Ramos (cell line): ENCODE data around the gene COX4I1.

ENCODE experiments used
- in situ Hi-C: fragments of 300-500 bp; cut with MboI; formaldehyde crosslinking; loops from one replicate; pipeline ENCODE4 v1.14.3; 2022; ENCODE audit warnings: low sequenced_read_pairs; ENCODE audit not compliant: unreplicated experiment

Gene COX4I1

GRCh38 chr16:85799497-85800320, at the start of gene COX4I1, which contains the start of gene EMC8:
Gene COX4I1 (plus strand): TSS chr16:85799695. CDS start chr16:85801206, 1,511 bp downstream.
Gene EMC8 (minus strand): TSS chr16:85799544. CDS start chr16:85799295, 249 bp downstream.
- in situ Hi-C loops: loop anchor here (25.0 kb wide), 1 partner anchor 538 kb away; no protein-coding TSS in a partner anchor

GRCh38 chr16:85749771-85750145, 49.7 kb upstream of the COX4I1 start:
- in situ Hi-C loops: no loop called here

DNA sequence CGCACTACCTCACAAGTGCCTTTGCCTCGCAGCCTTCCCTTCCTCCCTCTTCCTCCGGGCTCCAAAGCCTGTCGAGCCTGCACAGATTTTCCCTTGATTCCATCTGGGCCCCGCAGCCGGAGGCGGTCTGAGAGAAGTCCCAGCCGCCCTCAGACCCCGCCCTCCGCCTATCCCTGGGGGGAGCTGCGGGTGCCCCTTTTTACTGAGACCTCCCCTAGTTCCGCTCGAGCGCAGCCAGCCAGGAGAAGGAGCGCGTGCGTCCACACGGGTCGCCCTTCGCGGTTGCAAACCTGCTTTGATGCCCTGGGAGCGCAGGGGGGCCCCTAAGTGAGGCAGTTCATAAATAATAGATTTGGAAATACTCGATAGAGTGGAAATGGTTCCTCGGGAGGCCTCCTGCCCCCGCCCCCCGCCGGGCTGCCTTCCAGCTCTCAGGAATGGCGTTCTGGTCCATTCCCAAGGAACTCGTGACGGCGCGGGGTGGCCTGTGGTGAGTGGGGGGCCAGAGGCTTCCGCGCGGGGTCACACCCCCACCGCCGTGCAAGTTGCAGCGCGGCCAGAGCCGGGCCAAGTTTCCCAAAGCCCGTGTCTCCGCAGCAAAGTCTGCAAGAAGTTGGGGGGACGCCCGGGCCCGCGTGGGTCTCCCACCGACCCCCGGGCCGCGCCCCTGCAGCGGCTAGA, 49.2 kb upstream of the COX4I1 start:
- in situ Hi-C loops: no loop called here

DNA sequence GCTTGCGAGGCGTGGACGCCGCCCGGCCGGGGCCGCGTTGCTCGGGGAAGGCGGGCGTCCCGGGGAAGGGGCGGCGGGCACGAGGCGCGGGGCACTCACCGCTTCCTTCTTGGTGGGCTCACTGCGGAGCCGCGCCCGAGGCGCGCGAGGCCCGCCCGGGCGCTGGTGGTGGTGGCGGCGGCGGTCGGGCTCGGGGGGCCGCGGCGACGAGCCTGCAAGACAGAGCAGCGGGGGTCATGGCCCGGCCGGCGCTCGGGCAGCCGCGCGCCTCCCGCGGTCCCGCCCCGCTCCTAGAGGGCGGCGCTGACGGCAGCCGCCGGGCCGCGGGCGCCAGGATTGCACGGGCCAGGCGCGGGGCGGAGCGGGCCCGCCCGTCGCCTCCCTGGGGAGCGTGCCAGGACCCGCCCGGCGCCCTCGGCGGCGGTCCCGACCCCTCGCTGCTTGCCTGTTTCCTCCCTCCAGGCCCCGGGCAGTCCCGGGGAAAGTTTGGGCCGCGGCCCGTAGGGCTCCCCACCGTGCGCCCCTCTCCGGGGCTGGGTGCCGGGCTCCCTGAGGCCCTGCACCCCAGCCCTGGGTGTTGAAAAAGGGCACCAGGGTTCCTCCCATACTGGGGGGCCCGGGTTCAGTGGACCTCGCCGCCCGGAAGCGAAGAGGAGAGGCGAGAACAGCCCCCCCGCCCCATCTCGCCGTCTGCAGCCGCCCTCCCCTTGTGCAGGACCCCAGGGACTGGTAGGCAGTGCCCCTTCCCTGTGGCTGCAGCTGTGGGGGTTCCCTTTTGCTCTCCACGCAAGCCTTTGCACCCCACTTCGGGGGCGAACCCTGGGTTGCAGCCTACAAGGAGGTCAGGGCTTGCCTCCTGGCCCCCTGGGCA, 48.4 kb upstream of the COX4I1 start, which contains the start of gene C16orf74:
C16orf74 (minus strand) TSS at position 270 of the 871 bp plus-strand sequence. CDS start 15,879 bp downstream, outside the sequence.
- in situ Hi-C loops: no loop called here

- in situ Hi-C loops: no loop called here
Measured at GRCh38 chr16:85751698-85752501, 47.6 kb upstream of the COX4I1 start.

DNA sequence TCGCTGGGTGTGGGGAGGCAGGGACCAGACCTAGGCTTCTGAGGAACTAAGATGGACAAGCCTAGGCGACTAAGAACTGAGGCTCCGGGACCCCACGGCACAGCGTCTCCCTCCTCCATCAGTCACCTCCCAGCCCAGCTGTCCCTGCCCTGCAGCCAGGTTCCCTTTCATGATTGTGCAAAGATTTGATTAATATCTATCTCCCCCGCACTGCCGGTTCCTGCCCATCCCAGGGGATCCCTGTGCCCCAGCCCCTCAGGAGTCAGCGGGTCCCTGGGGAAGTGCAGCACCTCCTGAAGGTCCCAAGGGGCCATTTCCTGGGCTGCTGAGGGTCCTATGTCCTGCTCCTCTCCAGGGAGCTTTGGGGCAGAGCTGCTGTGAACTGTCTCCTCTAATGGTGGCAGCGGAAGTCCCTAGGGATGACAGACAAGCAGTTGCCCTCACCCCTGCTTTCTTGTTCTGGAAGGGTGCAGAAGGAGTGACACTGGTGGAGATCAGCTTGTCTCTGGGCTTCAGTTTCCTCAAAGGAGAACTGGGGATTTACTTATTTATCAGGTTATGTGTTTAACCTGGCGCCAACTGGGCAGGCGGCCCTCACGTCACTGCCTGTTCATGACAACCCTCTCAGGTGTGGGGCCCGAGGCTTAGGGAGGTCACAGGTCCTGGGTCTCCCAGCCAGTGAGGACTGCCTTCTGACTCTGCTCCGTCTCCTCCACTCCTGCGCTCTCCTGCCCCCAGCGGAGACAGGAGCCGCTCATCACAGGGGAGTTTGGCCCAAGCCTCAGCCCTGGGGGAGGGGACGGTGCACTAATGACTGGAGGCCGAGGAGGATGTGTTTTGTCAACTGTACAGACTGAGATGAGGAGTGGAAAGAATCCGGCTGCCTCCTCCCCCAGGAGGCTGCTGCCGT, 46.7 kb upstream of the COX4I1 start:
- in situ Hi-C loops: no loop called here

DNA sequence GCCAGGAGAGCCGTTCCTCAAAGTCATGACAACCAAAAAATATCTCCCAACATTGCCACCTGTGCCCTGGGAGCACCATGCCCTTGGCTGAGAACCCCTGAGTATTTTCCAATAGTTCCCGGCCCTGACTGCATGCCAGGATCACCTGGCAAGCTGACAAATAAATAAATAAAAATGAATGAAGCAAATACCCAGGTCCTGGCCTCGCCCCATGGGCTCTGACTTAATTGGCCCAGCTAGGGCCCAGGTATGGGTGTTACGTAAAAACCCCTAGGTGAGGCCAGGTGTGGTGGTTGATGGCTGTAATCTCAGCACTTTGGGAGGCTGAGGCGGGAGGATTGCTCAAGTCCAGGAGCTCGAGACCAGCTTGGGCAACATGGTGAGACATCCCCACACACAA, 45.9 kb upstream of the COX4I1 start:
- in situ Hi-C loops: no loop called here

GRCh38 chr16:85753976-85754375, 45.5 kb upstream of the COX4I1 start:
- in situ Hi-C loops: no loop called here

- in situ Hi-C loops: no loop called here
Measured at GRCh38 chr16:85754413-85754812, 45.1 kb upstream of the COX4I1 start.

DNA sequence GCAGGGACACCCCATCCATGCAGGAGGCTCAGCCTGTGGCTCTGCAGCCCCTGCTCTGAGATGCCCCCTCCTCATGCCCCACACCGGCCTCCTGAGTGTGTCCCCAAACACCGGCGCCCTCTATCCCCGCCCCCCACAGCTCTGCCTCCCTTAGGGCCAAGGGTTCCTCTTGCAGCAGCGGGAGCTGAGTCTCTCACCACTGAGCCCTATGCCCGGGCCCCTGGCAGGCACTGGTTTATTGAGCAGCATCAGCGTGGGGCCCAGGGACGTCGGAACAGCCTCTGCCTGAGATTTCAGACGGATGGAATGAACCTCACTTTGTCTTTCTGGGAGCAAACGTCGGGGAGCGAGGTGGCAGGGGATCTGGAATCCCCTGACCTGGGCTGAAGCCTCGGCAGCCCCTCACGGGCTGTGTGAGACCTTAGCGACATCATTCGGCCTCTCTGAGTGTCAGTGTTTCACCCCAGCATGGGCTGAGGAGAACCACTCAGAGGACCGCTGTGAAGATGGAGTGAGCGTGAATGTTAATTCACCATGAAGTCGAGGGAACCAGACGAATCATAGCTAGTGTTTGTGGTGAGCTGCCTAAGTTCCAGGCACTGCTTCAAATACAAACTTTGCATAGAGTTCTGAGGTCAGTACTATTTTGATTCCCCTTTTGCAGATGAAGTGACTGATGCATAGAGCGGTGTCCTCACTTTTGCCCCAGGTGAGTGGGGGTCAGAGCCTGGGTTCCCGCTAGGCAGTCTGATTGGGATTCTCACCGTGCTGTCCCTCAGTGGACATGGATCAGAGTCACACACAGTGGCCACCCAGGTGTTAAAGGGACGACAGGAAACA, 43.3 kb upstream of the COX4I1 start:
- in situ Hi-C loops: no loop called here

- in situ Hi-C loops: no loop called here
Measured at GRCh38 chr16:85757341-85757822, 42.1 kb upstream of the COX4I1 start.

GRCh38 chr16:85759136-85759535, 40.4 kb upstream of the COX4I1 start:
- in situ Hi-C loops: no loop called here

DNA sequence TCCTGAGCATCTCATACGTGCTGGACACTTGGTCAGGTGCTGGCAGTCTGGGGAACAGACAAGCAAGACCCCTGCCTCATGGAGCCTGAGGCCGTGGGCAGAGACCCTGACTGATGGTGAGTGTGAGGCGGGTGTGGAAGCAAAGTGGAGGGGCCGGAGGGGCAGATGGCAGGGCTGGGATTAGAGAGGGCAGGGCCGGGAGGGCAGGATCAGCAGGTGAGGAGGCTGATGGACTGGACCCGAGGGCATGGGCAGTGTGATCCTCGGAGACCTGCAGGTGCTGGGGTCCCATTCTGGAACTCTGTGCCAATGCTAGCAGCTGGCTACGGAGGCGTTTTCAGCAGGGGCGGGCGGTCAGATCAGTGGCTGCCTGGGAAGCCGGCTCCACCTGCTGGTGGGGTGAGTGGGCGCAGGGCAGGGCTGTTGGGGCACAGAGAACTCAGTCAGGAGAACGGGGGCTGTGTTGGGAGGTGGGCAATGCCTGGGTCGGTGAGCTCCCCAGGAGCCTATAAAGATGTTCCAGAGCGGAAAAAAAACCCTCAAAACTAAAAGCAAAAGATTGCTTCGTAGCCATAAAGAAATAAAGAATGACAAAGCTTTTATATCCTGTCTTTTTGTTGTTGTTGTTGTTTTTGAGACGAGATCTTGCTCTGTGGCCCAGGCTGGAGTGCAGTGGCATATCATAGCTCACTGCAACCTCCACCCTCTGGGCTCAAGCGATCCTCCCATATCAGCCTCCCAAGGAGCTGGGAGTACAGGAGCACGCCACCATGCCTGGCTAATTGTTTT, 39.7 kb upstream of the COX4I1 start:
- in situ Hi-C loops: no loop called here

DNA sequence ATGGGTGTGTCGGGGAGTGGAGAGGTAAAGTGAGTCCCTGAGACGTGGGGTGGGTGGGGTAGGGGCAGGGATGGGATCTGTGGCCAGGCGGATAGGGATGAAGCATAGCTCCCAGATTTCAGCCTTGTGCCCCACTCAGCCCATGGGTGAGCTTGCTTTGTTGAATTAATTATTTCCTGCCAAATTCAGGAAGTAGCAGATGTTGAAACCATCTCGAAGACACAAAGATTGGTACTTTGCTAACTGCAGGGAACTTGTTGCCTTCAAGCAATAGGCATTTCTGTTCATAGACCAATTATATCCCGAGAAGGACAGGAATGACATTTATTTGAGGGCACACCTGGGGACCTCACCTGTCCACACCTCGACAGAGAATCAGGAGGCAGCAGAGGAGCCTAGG, 37.6 kb upstream of the COX4I1 start:
- in situ Hi-C loops: no loop called here

- in situ Hi-C loops: no loop called here
Measured at GRCh38 chr16:85762970-85763369, 36.5 kb upstream of the COX4I1 start.

GRCh38 chr16:85763616-85764015, 35.9 kb upstream of the COX4I1 start:
- in situ Hi-C loops: no loop called here

GRCh38 chr16:85765211-85765610, 34.3 kb upstream of the COX4I1 start:
- in situ Hi-C loops: no loop called here
